GM12801 (cell line): ENCODE measurements around the gene MACROD2.

Source experiments
- TF ChIP-seq, protein P1 (sequence below): IDR thresholded peaks from one replicate; pipeline ENCODE4 v1.5.1; 2011; ENCODE audit warnings: control low read depth; ENCODE audit not compliant: insufficient read length; ENCODE audit errors: extremely low read depth

MACROD2 gene

DNA sequence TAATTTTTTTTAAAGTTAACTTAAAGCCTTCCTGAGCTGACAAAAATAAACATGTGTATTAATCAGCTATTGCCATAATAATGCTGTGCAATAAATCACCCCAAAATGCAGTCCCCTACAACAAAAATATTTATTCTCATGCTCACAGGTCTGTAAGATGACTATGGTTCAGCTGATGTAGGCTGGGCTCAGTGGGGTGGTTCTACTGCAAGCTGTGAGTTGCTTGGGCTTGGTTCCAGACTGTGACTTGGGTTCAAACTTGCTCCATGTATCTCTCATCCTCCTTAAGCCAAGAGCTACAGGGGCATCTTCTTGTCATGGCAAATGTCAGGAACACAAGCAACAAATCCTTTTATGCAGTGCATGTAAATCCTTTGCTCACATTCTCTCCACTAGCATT, 1933.6 kb downstream of the MACROD2 start:
- TF ChIP-seq, protein P1, sequence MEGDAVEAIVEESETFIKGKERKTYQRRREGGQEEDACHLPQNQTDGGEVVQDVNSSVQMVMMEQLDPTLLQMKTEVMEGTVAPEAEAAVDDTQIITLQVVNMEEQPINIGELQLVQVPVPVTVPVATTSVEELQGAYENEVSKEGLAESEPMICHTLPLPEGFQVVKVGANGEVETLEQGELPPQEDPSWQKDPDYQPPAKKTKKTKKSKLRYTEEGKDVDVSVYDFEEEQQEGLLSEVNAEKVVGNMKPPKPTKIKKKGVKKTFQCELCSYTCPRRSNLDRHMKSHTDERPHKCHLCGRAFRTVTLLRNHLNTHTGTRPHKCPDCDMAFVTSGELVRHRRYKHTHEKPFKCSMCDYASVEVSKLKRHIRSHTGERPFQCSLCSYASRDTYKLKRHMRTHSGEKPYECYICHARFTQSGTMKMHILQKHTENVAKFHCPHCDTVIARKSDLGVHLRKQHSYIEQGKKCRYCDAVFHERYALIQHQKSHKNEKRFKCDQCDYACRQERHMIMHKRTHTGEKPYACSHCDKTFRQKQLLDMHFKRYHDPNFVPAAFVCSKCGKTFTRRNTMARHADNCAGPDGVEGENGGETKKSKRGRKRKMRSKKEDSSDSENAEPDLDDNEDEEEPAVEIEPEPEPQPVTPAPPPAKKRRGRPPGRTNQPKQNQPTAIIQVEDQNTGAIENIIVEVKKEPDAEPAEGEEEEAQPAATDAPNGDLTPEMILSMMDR: no peak

DNA sequence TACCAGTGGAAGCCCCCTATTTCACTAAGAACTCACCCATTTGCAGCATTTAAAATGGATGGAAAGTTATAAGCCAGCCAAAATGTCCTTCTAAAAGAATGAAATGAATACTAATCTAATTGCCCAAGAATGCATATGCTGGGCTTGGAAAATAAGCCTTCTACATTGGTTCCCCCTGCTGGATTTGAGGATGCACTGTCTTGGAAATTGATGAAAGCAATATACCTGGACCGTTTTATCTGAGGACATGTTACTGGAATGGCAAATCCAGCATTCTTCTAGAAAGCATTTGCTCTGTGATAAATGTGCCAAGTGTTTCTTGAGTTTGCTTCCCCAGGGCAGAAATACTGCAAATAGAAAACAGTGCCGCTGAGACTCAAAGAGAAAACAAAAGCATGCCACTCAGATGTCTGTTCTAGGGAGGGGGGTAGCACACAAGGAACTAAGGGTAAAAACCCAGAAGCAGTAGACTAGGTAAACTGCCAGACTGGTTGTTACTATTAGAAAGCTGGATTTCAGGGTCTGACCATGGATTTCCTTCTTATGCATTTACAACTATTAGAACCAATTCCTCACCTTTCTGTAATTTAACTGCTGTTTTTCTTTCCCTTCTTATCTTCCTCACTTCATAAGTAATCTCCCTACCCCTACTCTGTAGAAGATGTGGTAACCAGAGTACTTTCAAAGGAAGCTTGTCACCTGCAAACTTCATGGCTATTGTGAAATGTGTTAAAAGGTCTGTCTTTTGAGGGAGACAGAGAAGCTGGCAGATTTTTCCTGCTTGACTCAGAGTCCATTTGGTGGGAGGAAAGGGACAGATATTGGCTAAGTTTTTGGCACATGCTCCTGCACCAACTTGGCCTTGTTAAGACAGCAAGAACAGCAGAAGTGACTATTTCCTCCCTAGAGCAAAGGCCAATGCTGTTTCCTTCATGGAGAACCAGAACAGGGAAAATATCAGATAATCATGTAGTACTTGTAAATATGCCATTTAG, 1935.3 kb downstream of the MACROD2 start:
- TF ChIP-seq, protein P1: no peak

DNA sequence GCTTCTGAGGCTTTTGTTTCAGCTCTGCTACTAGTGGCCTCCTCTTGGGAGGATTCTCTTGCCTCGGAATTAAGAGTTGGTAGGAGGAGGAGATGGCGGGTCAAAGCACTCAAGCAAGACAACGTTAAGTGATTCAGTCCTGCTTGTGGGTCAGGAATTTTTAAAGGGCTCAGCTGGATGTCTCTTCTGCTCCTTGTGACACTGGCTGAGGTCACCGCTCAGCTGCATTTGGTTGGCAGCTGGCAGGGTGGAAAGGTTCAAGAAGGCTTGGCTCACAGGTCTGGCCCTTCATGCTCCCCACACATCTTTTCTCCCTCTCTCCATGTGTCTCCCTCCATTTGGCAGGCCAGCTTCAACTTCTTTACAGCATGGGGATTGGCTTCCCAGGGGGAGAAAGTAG, 1936.6 kb downstream of the MACROD2 start:
- TF ChIP-seq, protein P1: no peak

DNA sequence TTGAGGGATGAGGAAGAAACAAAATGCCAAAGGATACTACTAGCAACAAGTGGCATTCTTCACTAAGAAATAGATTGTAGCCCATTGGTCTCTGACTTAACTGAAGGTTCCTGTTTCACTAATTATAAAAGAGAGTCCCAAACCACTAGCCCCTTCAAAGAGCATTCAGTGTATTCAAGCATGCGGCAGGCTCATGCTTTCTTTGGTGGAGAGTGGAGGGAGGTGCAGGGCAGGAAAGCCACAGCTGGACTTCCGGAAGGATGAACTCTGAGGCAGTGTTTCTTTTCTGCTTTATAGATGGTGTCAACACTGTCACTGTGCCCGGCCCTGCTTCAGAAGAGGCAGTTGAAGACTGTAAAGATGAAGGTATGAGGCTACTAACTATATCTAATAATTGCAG, 1941.9 kb downstream of the MACROD2 start:
- TF ChIP-seq, protein P1: no peak

DNA sequence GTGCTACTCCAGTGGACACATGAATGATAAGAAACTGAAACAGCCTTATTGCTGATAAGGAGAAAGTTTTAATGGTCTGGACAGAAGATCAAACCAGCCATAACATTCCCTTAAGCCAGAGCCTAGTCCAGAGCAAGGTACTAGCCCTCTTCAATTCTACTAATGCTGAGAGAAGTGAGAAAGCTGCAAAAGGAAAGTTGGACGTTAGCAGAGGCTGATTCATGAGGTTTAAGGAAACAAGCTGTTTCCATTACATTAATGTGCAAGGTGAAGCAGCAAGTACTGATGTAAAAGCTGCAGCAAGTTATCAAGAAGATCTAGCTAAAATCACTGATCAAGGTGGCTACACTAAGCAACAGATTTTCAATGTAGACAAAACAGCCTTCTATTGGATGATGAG, 1943.5 kb downstream of the MACROD2 start:
- TF ChIP-seq, protein P1: no peak

DNA sequence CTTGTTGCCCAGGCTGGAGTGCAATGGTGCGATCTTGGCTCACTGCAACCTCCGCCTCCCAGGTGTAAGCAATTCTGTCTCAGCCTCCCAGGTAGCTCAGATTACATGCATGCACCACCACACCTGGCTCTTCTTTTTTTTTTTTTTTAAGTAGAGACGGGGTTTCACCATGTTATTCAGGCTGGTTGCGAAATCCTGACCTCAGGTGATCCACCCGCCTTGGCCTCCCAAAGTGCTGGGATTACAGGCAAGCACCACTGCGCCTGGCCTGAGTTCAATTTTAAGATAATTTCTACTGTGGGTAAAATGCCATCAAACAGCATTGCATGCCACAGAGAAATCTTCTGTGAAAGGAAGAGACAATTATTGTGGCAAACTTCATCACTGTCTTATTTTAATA, 1944.8 kb downstream of the MACROD2 start:
- TF ChIP-seq, protein P1: no peak

DNA sequence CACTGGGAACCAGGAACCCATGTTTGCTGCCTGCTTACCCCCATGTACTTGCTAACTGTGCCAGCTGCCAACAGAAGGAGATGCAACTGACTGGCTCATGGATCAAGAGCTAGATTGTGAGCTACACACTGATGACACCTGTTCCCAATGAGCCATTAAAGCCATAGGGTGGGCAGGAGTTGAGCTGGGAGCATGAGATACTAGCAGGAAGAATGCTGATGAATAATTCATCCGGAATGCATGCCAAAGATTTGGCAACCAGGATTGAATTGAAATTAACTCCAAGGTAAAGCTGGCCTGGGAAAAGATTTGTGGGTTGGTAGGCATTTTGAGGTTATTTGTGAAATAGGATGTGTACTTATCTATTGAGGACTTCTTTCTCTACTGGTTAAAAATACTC, 1946.8 kb downstream of the MACROD2 start:
- TF ChIP-seq, protein P1: no peak
